ENCODE data around the gene PVALEF.

GRCh38 chr17:81183316-81183715, 18.0 kb downstream of the PVALEF start:
- TF ChIP-seq TEAD4 (IDR thresholded peaks at IDR 0.05; ENCODE audit: borderline replicate concordance, insufficient read depth) (no peak), TAF1 (IDR thresholded peaks at IDR 0.05; ENCODE audit: borderline replicate concordance, low read depth, low read length) (no peak), CTCF (IDR thresholded peaks at IDR 0.05) (no peak), USF1 (IDR thresholded peaks at IDR 0.05; ENCODE audit: borderline replicate concordance, low read depth) (no peak), RCOR1 (IDR thresholded peaks at IDR 0.05; ENCODE audit: low read length) (no peak), RFX5 (IDR thresholded peaks at IDR 0.05; ENCODE audit: low read length) (no peak), GABPA (IDR thresholded peaks at IDR 0.05; ENCODE audit: low read depth) (no peak), MXI1 (IDR thresholded peaks at IDR 0.05; ENCODE audit: low read depth, low read length) (no peak)
